Measurements from ENCODE around the gene KIF2A. TPM values are rescaled to one million over a fixed set of nuclear protein-coding genes. Genes with fewer than 3 reads are reported as not detected.

KIF2A gene
- total and polyA plus RNA-seq, 2 of the 8 experiments (the other 6 are each of a cell fraction or from before 2014, with no cell fraction given), result 18.4 to 97.1 TPM

DNA sequence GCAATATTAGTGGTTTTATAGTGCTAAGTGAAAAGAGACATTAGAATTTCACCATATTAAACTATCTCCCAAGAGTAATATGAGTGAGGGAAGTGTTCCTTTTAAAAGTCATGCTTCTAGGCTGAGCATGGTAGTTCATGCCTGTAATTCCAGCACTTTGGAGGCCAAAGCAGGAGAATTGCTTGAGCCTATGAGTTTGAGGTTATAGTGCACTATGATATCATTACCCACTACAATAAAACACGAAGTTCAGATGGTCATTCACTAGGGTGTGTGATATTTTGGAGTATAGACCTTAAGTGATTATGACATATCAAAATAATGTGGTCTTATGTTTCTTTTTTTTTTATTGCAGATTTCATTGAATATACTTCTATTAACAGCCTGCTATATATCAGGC, 6.7 kb downstream of the KIF2A start:
- Histone ChIP-seq H3K9me3 (ENCODE audit: insufficient read depth in 2 of 2, low read depth in 1 of 2, low read length in 1 of 2) (no peaks in the 10 kb centered on the region), H3K27me3 (replicated peaks in 1 of 4; ENCODE audit: control insufficient read depth in 3 of 4, extremely low read depth in 1 of 4, insufficient read depth in 3 of 4, low read length in 3 of 4) (no peaks in the 10 kb centered on the region), H4K20me1 (replicated peaks in 1 of 2; ENCODE audit: control insufficient read depth in 1 of 2, insufficient read depth in 2 of 2, low read length in 2 of 2) (peaks cover 22 to 23% of the 10 kb centered on the region in 2 experiments), H3K23me2 (ENCODE audit: low read depth, low read length) (no peaks in the 10 kb centered on the region), H4K5ac (ENCODE audit: insufficient read length, low read depth, low read length) (no peak overlapping the region), H3K56ac (replicated peaks; ENCODE audit: insufficient read length, low read depth, low read length) (no peak overlapping the region), H2BK120ac (replicated peaks; ENCODE audit: low read depth, low read length) (no peak overlapping the region), H3K4me2 (ENCODE audit: insufficient read depth in 1 of 2, low read depth in 2 of 2, low read length in 2 of 2) (no peak overlapping the region), H3K36me3 (ENCODE audit: control insufficient read depth in 2 of 4, insufficient read depth in 4 of 4, low read length in 3 of 4) (peaks cover 0 to 5% (median 0%) of the 10 kb centered on the region in 4 experiments; a peak in 2 of 8 replicates), H3K9ac (replicated peaks in 1 of 4; ENCODE audit: extremely low read depth in 1 of 4, low read depth in 3 of 4, low read length in 3 of 4) (no peak overlapping the region), H2AK5ac (ENCODE audit: low read depth, low read length) (no peak overlapping the region), H3K4ac (replicated peaks; ENCODE audit: insufficient read length, low read depth, low read length) (no peak overlapping the region), H2BK15ac (ENCODE audit: low read length) (no peak overlapping the region), H2AFZ (ENCODE audit: low read length) (no peak overlapping the region), H3K27ac (ENCODE audit: low read depth, low read length) (no peak overlapping the region), H3K79me1 (ENCODE audit: low read depth, low read length) (no peaks in the 10 kb centered on the region; the same call in 1 of the 2 replicates), H2BK20ac (ENCODE audit: low read length) (no peak overlapping the region), H3K4me1 (replicated peaks in 1 of 4; ENCODE audit: control insufficient read depth in 3 of 4, insufficient read depth in 4 of 4, low read length in 3 of 4) (peaks cover 0 to 5% (median 2%) of the 10 kb centered on the region in 4 experiments; a peak in 4 of 7 replicates), H3K79me2 (ENCODE audit: control insufficient read depth in 1 of 2, insufficient read depth in 2 of 2, low read length in 2 of 2) (peaks cover 45 to 99% of the 10 kb centered on the region in 2 experiments), H4K8ac (ENCODE audit: extremely low read depth, insufficient read depth, low read length) (no peak overlapping the region), H2BK12ac (ENCODE audit: low read depth, low read length) (no peak overlapping the region), H4K91ac (replicated peaks; ENCODE audit: insufficient read length, low read length) (no peak overlapping the region), H2BK5ac (ENCODE audit: low read depth, low read length) (no peak overlapping the region), H3K23ac (ENCODE audit: insufficient read length) (no peak overlapping the region), H3K18ac (ENCODE audit: extremely low read depth, low read length) (no peak overlapping the region), H3K14ac (ENCODE audit: insufficient read length) (no peak overlapping the region), H3K4me3 (ENCODE audit: extremely low read depth in 1 of 4, insufficient read depth in 2 of 4, low read depth in 3 of 4, low read length in 4 of 4) (no peak overlapping the region)
- POLR2A ChIA-PET (ENCODE audit: partially characterized antibody), result no interaction called here
- 79% methylated on average over 1 of the region's 1 CpG; no CpG with 5 or more reads in 1 of the 2 experiments for WGBS, 2 experiments (ENCODE audit: extremely low coverage in 1 of 2, insufficient coverage in 1 of 2, insufficient read length in 1 of 2, insufficient replicate concordance in 2 of 2, low coverage in 1 of 2, low lambda C conversion rate in 2 of 2, missing lambda C conversion rate in 1 of 2)
- no peak for FAIRE-seq
- CTCF ChIA-PET (ENCODE audit: partially characterized antibody), result no interaction called here
- no peak for DNase-seq (ENCODE audit: low read depth in 1 of 2, low spot score in 2 of 2)
- no peak for TF ChIP-seq TBP (IDR thresholded peaks at IDR 0.05; ENCODE audit: low read depth, low read length)
- no peak for TF ChIP-seq EZH2 (IDR thresholded peaks at IDR 0.05; ENCODE audit: low read depth, low read length, severe bottlenecking)
- no peak for TF ChIP-seq EGR1 (IDR thresholded peaks at IDR 0.05; ENCODE audit: borderline replicate concordance, low read depth, low read length)
- TF ChIP-seq CREB1 (IDR thresholded peaks at IDR 0.05), result no peak
- TF ChIP-seq MAFK (IDR thresholded peaks at IDR 0.05; ENCODE audit: low read depth, low read length), result no peak
- TF ChIP-seq, protein P1, sequence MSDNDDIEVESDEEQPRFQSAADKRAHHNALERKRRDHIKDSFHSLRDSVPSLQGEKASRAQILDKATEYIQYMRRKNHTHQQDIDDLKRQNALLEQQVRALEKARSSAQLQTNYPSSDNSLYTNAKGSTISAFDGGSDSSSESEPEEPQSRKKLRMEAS (IDR thresholded peaks at IDR 0.05), result no peak
- TF ChIP-seq RAD21 (IDR thresholded peaks at IDR 0.05 in 1 of 2, conservative IDR thresholded peaks at IDR 0.05 in 1 of 2; ENCODE audit: low read depth in 2 of 2, low read length in 2 of 2), result no peak
- TF ChIP-seq SRF (IDR thresholded peaks at IDR 0.05; ENCODE audit: low read depth, low read length), result no peak
- no peak for TF ChIP-seq SIN3A (conservative IDR thresholded peaks at IDR 0.05 in 1 of 2, IDR thresholded peaks at IDR 0.05 in 1 of 2; ENCODE audit: low read depth in 1 of 2, low read length in 2 of 2)
- no peak for TF ChIP-seq TCF12 (IDR thresholded peaks at IDR 0.05; ENCODE audit: low read depth, low read length)
- no peak for TF ChIP-seq RBBP5 (IDR thresholded peaks at IDR 0.05; ENCODE audit: borderline replicate concordance, low read depth, low read length)
- TF ChIP-seq PHF8 (conservative IDR thresholded peaks at IDR 0.05; ENCODE audit: low read depth, low read length), result no peak
- TF ChIP-seq EP300 (IDR thresholded peaks at IDR 0.05; ENCODE audit: borderline replicate concordance in 1 of 2, low read depth in 2 of 2, low read length in 2 of 2), result no peak
- TF ChIP-seq CEBPB (IDR thresholded peaks at IDR 0.05; ENCODE audit: low read depth, low read length), result no peak

All from H1 (cell line).